T-helper 2 cell treated with Interferon-gamma antibody and Interleukin-4, amounts not matched to agents 5 μg/mL and 100 μg/mL, for 36 hours (primary cell): Measurements from ENCODE around the gene TSGA10IP.
"Not testable (repeated sequence)": the region's sequence is repeated elsewhere in the genome, so short reads cannot be mapped to it uniquely, and the experiment has no call there.

ENCODE experiments used
- DNase-seq: peaks from one replicate; pipeline ENCODE4 v3.0.0; 2021; ENCODE audit warnings: low spot score
- H3K27ac Mint-ChIP-seq: one replicate; pipeline ENCODE4 v1.8.0; 2021; ENCODE audit warnings: mild to moderate bottlenecking, mixed read lengths
- H3K27me3 Mint-ChIP-seq: one replicate; pipeline ENCODE4 v1.8.0; 2021; ENCODE audit warnings: low read depth, mixed read lengths
- H3K36me3 Mint-ChIP-seq: one replicate; pipeline ENCODE4 v1.8.0; 2021; ENCODE audit warnings: low read depth, mixed read lengths
- H3K4me1 Mint-ChIP-seq: one replicate; pipeline ENCODE4 v1.8.0; 2021; ENCODE audit warnings: low read depth, mixed read lengths
- H3K4me3 Mint-ChIP-seq: one replicate; pipeline ENCODE4 v1.8.0; 2022; ENCODE audit warnings: mild to moderate bottlenecking, moderate library complexity, mixed read lengths
- H3K9me3 Mint-ChIP-seq: one replicate; pipeline ENCODE4 v1.8.0; 2021; ENCODE audit warnings: mixed read lengths

The TSGA10IP gene

GRCh38 chr11:65946655-65947054 is 1.4 kb downstream of the TSGA10IP start:
- H3K4me3 Mint-ChIP-seq, result no peak overlapping the region
- H3K4me1 Mint-ChIP-seq, result peaks cover under 1% of the 10 kb centered on the region
- H3K27ac Mint-ChIP-seq, result no peak overlapping the region
- no peaks in the 10 kb centered on the region for H3K9me3 Mint-ChIP-seq
- peaks cover 9% of the 10 kb centered on the region for H3K27me3 Mint-ChIP-seq
- no peaks in the 10 kb centered on the region for H3K36me3 Mint-ChIP-seq
- no peak for DNase-seq

- Mint-ChIP-seq H3K36me3 (no peaks in the 10 kb centered on the region), H3K9me3 (no peaks in the 10 kb centered on the region), H3K4me3 (no peak overlapping the region), H3K27me3 (peaks cover 9% of the 10 kb centered on the region), H3K4me1 (no peaks in the 10 kb centered on the region), H3K27ac (no peak overlapping the region)
- no peak for DNase-seq
These were observed 1.9 kb downstream of the TSGA10IP start for GRCh38 chr11:65947133-65947532.

GRCh38 chr11:65947603-65948125 is 2.4 kb downstream of the TSGA10IP start:
- Mint-ChIP-seq H3K9me3 (no peaks in the 10 kb centered on the region), H3K27ac (no peak overlapping the region), H3K4me3 (no peak overlapping the region), H3K36me3 (no peaks in the 10 kb centered on the region), H3K27me3 (peaks cover 9% of the 10 kb centered on the region), H3K4me1 (no peaks in the 10 kb centered on the region)
- no peak for DNase-seq

GRCh38 chr11:65950711-65951110 is 5.4 kb downstream of the TSGA10IP start:
- H3K36me3 Mint-ChIP-seq, H3K27ac Mint-ChIP-seq, H3K9me3 Mint-ChIP-seq, H3K27me3 Mint-ChIP-seq, DNase-seq, H3K4me3 Mint-ChIP-seq, H3K4me1 Mint-ChIP-seq: not testable (repeated sequence)

- not testable (repeated sequence) for H3K36me3 Mint-ChIP-seq, H3K4me3 Mint-ChIP-seq, DNase-seq
These were observed 6.4 kb downstream of the TSGA10IP start for GRCh38 chr11:65951641-65952040.

GRCh38 chr11:65952052-65952521 is 6.8 kb downstream of the TSGA10IP start:
- DNase-seq, result no peak

More at GRCh38 chr11:65951641-65952040, 6.4 kb downstream of the TSGA10IP start:
- not testable (repeated sequence) for H3K9me3 Mint-ChIP-seq, H3K27ac Mint-ChIP-seq, H3K27me3 Mint-ChIP-seq, H3K4me1 Mint-ChIP-seq

GRCh38 chr11:65953471-65953870 is 8.2 kb downstream of the TSGA10IP start:
- H3K36me3 Mint-ChIP-seq, result no peaks in the 10 kb centered on the region
- H3K27me3 Mint-ChIP-seq, result peaks cover 5% of the 10 kb centered on the region
- DNase-seq, result no peak
- no peak overlapping the region for H3K27ac Mint-ChIP-seq
- no peak overlapping the region for H3K4me3 Mint-ChIP-seq
- H3K9me3 Mint-ChIP-seq, result no peaks in the 10 kb centered on the region
- peaks cover 17% of the 10 kb centered on the region for H3K4me1 Mint-ChIP-seq

More at GRCh38 chr11:65952052-65952521, 6.8 kb downstream of the TSGA10IP start:
- H3K36me3 Mint-ChIP-seq, result no peaks in the 10 kb centered on the region
- H3K4me3 Mint-ChIP-seq, result no peak overlapping the region
- H3K27ac Mint-ChIP-seq, result no peak overlapping the region
- H3K27me3 Mint-ChIP-seq, result peaks cover 9% of the 10 kb centered on the region
- H3K9me3 Mint-ChIP-seq, result no peaks in the 10 kb centered on the region
- peaks cover 7% of the 10 kb centered on the region for H3K4me1 Mint-ChIP-seq

- H3K27me3 Mint-ChIP-seq, result peaks cover 5% of the 10 kb centered on the region
- no peaks in the 10 kb centered on the region for H3K9me3 Mint-ChIP-seq
- H3K36me3 Mint-ChIP-seq, result no peaks in the 10 kb centered on the region
- no peak for DNase-seq
- H3K4me3 Mint-ChIP-seq, result no peak overlapping the region
- H3K27ac Mint-ChIP-seq, result no peak overlapping the region
- H3K4me1 Mint-ChIP-seq, result peaks cover 19% of the 10 kb centered on the region
These were observed 9.5 kb downstream of the TSGA10IP start for GRCh38 chr11:65954771-65955170.

GRCh38 chr11:65958291-65958690 is 13.0 kb downstream of the TSGA10IP start:
- peaks cover 39% of the 10 kb centered on the region for H3K4me1 Mint-ChIP-seq
- H3K36me3 Mint-ChIP-seq, result peaks cover 14% of the 10 kb centered on the region
- H3K27ac Mint-ChIP-seq, result peak overlapping the region; percentile 88
- no peak overlapping the region for H3K4me3 Mint-ChIP-seq
- no peak for DNase-seq
- no peaks in the 10 kb centered on the region for H3K27me3 Mint-ChIP-seq
- no peaks in the 10 kb centered on the region for H3K9me3 Mint-ChIP-seq

- DNase-seq, result no peak
- Mint-ChIP-seq H3K4me1 (peaks cover 42% of the 10 kb centered on the region), H3K36me3 (peaks cover 14% of the 10 kb centered on the region), H3K9me3 (no peaks in the 10 kb centered on the region), H3K27me3 (no peaks in the 10 kb centered on the region), H3K4me3 (no peak overlapping the region), H3K27ac (peak overlapping the region; percentile 88)
These were observed 13.6 kb downstream of the TSGA10IP start for GRCh38 chr11:65958774-65959420.

GRCh38 chr11:65960824-65961266 is 15.6 kb downstream of the TSGA10IP start:
- Mint-ChIP-seq H3K36me3 (peaks cover 29% of the 10 kb centered on the region), H3K9me3 (no peaks in the 10 kb centered on the region), H3K4me3 (peak overlapping the region; percentile 82), H3K27ac (peak overlapping the region; percentile 97), H3K27me3 (no peaks in the 10 kb centered on the region), H3K4me1 (peaks cover 44% of the 10 kb centered on the region)
- no peak for DNase-seq

GRCh38 chr11:65961267-65962140 is 16.2 kb downstream of the TSGA10IP start, which contains the start of gene SART1:
Gene SART1 (plus strand): TSS chr11:65961734. CDS start chr11:65961781, 47 bp downstream.
- Mint-ChIP-seq H3K36me3 (peaks cover 32% of the 10 kb centered on the region), H3K27ac (peak within 1 kb of the TSS; percentile 97), H3K9me3 (no peaks in the 10 kb centered on the region), H3K27me3 (no peaks in the 10 kb centered on the region), H3K4me1 (peaks cover 42% of the 10 kb centered on the region), H3K4me3 (peak within 1 kb of the TSS; percentile 82)
- DNase-seq, result peak; percentile 97

- Mint-ChIP-seq H3K4me3 (peak overlapping the region; percentile 82), H3K27ac (peak overlapping the region; percentile 69), H3K36me3 (peaks cover 38% of the 10 kb centered on the region), H3K9me3 (no peaks in the 10 kb centered on the region), H3K4me1 (peaks cover 36% of the 10 kb centered on the region), H3K27me3 (no peaks in the 10 kb centered on the region)
- DNase-seq, result no peak
These were observed 16.9 kb downstream of the TSGA10IP start for GRCh38 chr11:65962141-65962564.

- no peak for DNase-seq
- Mint-ChIP-seq H3K4me1 (peaks cover 25% of the 10 kb centered on the region), H3K9me3 (no peaks in the 10 kb centered on the region), H3K27ac (no peak overlapping the region), H3K36me3 (peaks cover 49% of the 10 kb centered on the region), H3K27me3 (no peaks in the 10 kb centered on the region), H3K4me3 (no peak overlapping the region)
These were observed 19.6 kb downstream of the TSGA10IP start for GRCh38 chr11:65964906-65965305.
